Measurements from ENCODE around the gene COL1A2. TPM values are rescaled to one million over a fixed set of nuclear protein-coding genes. Genes with fewer than 3 reads are reported as not detected.

The COL1A2 gene
- total and polyA plus RNA-seq, 2 of the 8 experiments (the other 6 are each of a cell fraction or from before 2014, with no cell fraction given): 45.2 to 87.2 TPM

DNA sequence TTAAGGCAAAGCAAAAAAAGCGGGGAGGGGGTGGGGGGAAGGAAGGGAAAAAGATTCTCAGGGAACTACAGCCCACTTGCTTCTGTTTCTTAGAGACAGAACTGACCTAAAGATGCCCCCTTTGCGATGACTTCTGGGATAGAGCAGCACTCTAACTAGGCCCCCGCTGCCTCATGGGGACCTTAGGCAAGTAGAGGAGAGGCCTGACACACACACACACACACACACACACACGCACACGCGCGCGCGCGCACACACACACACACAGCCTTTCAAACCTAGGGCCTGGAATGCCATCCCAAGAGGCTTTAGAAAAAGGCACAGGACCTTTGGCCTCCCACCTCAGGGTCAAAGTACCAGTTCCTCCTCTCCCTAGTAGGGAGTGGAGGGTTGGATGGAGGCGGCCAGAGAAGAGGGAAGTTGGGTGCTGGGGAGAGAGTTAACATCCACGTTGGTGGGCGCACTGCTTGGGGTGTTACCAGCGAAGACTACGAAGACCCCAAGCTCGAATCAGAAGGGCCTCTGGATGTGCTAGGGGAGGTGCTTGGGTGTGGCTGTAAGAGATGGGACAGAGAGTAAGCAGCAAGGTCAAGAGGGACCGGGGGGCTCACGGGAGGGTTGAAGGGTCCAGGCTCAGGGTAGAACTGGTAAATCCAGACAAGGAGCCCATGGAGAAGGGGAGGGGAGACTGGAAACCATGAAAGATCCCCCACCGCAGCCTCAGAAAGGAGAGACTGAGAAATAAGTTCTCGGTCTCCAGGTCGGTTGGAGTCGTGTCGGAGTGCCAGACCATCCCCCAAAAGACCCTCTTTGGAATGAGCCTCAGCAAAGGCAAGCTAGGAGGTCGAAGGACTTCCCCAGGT, 1.2 kb upstream of the COL1A2 start:
- Histone ChIP-seq H3K27me3 (replicated peaks in 1 of 4; ENCODE audit: control insufficient read depth in 3 of 4, extremely low read depth in 1 of 4, insufficient read depth in 3 of 4, low read length in 3 of 4) (peaks cover 0 to 3% (median 0%) of the 10 kb centered on the region in 4 experiments; a peak in 3 of 7 replicates), H3K79me2 (ENCODE audit: control insufficient read depth in 1 of 2, insufficient read depth in 2 of 2, low read length in 2 of 2) (peaks cover 0 to 14% of the 10 kb centered on the region in 2 experiments; a peak in 2 of 4 replicates), H3K23ac (ENCODE audit: insufficient read length) (no peak overlapping the region), H3K4me1 (replicated peaks in 1 of 4; ENCODE audit: control insufficient read depth in 3 of 4, insufficient read depth in 4 of 4, low read length in 3 of 4) (peaks cover 4 to 24% (median 13%) of the 10 kb centered on the region in 4 experiments; a peak in 6 of 7 replicates), H2BK5ac (ENCODE audit: low read depth, low read length) (no peak overlapping the region; the same call in 1 of the 2 replicates), H3K14ac (ENCODE audit: insufficient read length) (no peak overlapping the region), H2AK5ac (ENCODE audit: low read depth, low read length) (peak overlapping the region; percentile 32; the same call in 1 of the 2 replicates), H2BK12ac (ENCODE audit: low read depth, low read length) (peak overlapping the region; percentile 77), H3K79me1 (ENCODE audit: low read depth, low read length) (no peaks in the 10 kb centered on the region), H3K27ac (ENCODE audit: low read depth, low read length) (peak overlapping the region; percentile 18; the same call in 1 of the 2 replicates), H3K18ac (ENCODE audit: extremely low read depth, low read length) (peak overlapping the region; percentile 86), H4K5ac (ENCODE audit: insufficient read length, low read depth, low read length) (peak overlapping the region; percentile 33), H3K4me2 (ENCODE audit: insufficient read depth in 1 of 2, low read depth in 2 of 2, low read length in 2 of 2) (peak overlapping the region; percentile 89 to 99), H2BK15ac (ENCODE audit: low read length) (peak overlapping the region; percentile 66; the same call in 1 of the 2 replicates), H3K9ac (replicated peaks in 1 of 4; ENCODE audit: extremely low read depth in 1 of 4, low read depth in 3 of 4, low read length in 3 of 4) (peak overlapping the region in 3 of 4 experiments; percentile 22 to 34 (median 32); a peak in 3 of 7 replicates), H4K20me1 (replicated peaks in 1 of 2; ENCODE audit: control insufficient read depth in 1 of 2, insufficient read depth in 2 of 2, low read length in 2 of 2) (no peaks in the 10 kb centered on the region), H3K9me3 (ENCODE audit: insufficient read depth in 2 of 2, low read depth in 1 of 2, low read length in 1 of 2) (no peaks in the 10 kb centered on the region), H3K4me3 (ENCODE audit: extremely low read depth in 1 of 4, insufficient read depth in 2 of 4, low read depth in 3 of 4, low read length in 4 of 4) (peak overlapping the region; percentile 44 to 66 (median 47)), H2AFZ (ENCODE audit: low read length) (peak overlapping the region; percentile 30; the same call in 1 of the 2 replicates), H2BK120ac (replicated peaks; ENCODE audit: low read depth, low read length) (no peak overlapping the region), H3K23me2 (ENCODE audit: low read depth, low read length) (peaks cover 14% of the 10 kb centered on the region), H4K8ac (ENCODE audit: extremely low read depth, insufficient read depth, low read length) (peak overlapping the region; percentile 82; the same call in 1 of the 2 replicates), H3K36me3 (ENCODE audit: control insufficient read depth in 2 of 4, insufficient read depth in 4 of 4, low read length in 3 of 4) (peaks cover 0 to 8% (median 0%) of the 10 kb centered on the region in 4 experiments; a peak in 2 of 8 replicates), H4K91ac (replicated peaks; ENCODE audit: insufficient read length, low read length) (peak overlapping the region; percentile 5), H3K4ac (replicated peaks; ENCODE audit: insufficient read length, low read depth, low read length) (no peak overlapping the region), H2BK20ac (ENCODE audit: low read length) (no peak overlapping the region), H3K56ac (replicated peaks; ENCODE audit: insufficient read length, low read depth, low read length) (no peak overlapping the region)
- CTCF ChIA-PET (ENCODE audit: partially characterized antibody): interaction anchor here (0.6 to 12.4 kb wide), 6 partner anchors 17 to 111 kb away, joined by 3 to 372 read pairs (median 11); no protein-coding TSS in a partner anchor
- POLR2A ChIA-PET (ENCODE audit: partially characterized antibody): interaction anchor here (0.6 to 2.9 kb wide), 5 partner anchors 93 to 522 kb away, joined by 3 to 20 read pairs (median 4); no protein-coding TSS in a partner anchor
- no peak for FAIRE-seq
- 33% methylated on average over 22 of the region's 24 CpGs; no CpG with 5 or more reads in 1 of the 2 experiments for WGBS, 2 experiments (ENCODE audit: extremely low coverage in 1 of 2, insufficient coverage in 1 of 2, insufficient read length in 1 of 2, insufficient replicate concordance in 2 of 2, low coverage in 1 of 2, low lambda C conversion rate in 2 of 2, missing lambda C conversion rate in 1 of 2)
- peak in 1 of 2 experiments; percentile 69 for DNase-seq (ENCODE audit: low read depth in 1 of 2, low spot score in 2 of 2)
- TF ChIP-seq MAFK (IDR thresholded peaks at IDR 0.05; ENCODE audit: low read depth, low read length): no peak
- peak; percentile 25 for TF ChIP-seq TAF7 (optimal IDR thresholded peaks at IDR 0.05; ENCODE audit: borderline replicate concordance, low read depth, low read length)
- no peak for TF ChIP-seq HDAC6 (IDR thresholded peaks at IDR 0.05; ENCODE audit: low read depth, low read length)
- TF ChIP-seq BCL11A (IDR thresholded peaks at IDR 0.05; ENCODE audit: low read depth in 2 of 2, low read length in 2 of 2): no peak
- TF ChIP-seq KDM5A (IDR thresholded peaks at IDR 0.05; ENCODE audit: low read length): no peak
- no peak for TF ChIP-seq SIRT6 (IDR thresholded peaks at IDR 0.05; ENCODE audit: low read length)
- TF ChIP-seq ASH2L (IDR thresholded peaks at IDR 0.05; ENCODE audit: low read length): peak; percentile 34
- no peak for TF ChIP-seq CBX5 (IDR thresholded peaks at IDR 0.05; ENCODE audit: low read depth, low read length)
- TF ChIP-seq SIX5 (IDR thresholded peaks at IDR 0.05; ENCODE audit: low read depth, low read length): no peak
